ENCODE results near the gene LIMCH1.

DNA sequence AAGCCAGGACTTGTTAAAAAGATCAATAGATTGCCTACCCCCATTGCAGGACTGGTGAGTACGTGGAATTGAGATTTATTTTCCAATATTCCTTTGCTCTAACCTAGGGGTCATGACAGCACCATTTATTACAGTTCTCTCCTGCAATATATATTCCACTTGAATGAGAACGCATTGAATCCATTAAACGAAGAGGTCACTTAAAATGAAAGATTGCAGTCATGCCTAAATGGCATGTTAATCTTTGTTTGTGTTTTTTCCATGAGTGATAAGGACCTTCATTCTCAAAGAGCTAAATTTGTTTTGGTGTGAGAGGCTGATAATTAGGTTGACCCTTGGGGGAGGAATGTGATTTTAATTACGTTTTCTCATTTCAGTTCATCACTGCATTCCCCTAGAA lies 13.5 kb upstream of the LIMCH1 start:
- no peak for TF ChIP-seq POLR2A (IDR thresholded peaks at IDR 0.05)
- TF ChIP-seq, protein P1, sequence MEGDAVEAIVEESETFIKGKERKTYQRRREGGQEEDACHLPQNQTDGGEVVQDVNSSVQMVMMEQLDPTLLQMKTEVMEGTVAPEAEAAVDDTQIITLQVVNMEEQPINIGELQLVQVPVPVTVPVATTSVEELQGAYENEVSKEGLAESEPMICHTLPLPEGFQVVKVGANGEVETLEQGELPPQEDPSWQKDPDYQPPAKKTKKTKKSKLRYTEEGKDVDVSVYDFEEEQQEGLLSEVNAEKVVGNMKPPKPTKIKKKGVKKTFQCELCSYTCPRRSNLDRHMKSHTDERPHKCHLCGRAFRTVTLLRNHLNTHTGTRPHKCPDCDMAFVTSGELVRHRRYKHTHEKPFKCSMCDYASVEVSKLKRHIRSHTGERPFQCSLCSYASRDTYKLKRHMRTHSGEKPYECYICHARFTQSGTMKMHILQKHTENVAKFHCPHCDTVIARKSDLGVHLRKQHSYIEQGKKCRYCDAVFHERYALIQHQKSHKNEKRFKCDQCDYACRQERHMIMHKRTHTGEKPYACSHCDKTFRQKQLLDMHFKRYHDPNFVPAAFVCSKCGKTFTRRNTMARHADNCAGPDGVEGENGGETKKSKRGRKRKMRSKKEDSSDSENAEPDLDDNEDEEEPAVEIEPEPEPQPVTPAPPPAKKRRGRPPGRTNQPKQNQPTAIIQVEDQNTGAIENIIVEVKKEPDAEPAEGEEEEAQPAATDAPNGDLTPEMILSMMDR (IDR thresholded peaks at IDR 0.05): no peak
